ENCODE data around the gene BBC3.
A peak's percentile ranks its signal among the peaks of the same experiment; 100 is the strongest.

Gene BBC3

DNA sequence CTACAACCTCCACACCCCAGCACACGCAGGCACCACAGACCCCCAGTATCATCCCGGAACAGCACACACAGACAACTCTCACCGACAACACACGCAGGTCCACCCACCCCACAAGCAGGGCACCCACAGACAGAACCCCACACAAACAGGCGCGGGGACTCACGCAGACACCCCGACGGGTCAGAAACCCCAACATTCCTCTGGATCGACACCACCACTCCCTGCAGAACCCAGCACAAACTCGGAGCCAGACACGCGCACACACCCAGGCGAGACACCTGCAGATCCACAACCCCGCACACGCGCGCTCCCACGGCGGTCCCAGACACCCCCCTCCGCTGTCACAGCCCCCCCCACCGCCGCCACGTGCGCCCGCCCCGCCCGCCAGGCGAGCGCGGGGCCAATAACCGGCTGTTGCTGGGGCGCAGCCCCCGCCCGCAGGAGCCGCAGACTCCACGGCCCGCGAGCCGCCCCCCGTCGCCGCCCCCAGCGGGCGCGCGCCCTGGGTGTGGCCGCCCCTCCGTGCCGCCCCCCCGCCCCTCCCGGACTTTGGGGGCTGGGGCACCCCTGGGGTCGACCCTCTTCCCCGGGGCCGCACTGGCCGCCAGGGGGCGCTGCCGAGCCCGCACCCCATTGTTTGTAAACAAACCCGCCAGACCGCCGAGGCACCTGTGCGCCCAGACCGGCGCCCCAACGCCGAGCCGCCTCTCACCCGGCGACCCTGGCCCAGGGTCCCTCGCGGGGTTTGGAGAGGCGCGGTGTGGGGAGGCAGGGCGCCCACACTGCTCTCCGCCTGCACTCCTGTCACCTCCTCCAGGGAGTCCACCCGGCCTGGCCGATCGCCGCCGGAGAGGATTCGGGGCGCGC, 712 bp downstream of the BBC3 start:
- peak; percentile 75 for DNase-seq (ENCODE audit: low spot score)

GRCh38 chr19:47229676-47230053, 1.3 kb downstream of the BBC3 start:
- DNase-seq (ENCODE audit: low spot score): no peak

DNA sequence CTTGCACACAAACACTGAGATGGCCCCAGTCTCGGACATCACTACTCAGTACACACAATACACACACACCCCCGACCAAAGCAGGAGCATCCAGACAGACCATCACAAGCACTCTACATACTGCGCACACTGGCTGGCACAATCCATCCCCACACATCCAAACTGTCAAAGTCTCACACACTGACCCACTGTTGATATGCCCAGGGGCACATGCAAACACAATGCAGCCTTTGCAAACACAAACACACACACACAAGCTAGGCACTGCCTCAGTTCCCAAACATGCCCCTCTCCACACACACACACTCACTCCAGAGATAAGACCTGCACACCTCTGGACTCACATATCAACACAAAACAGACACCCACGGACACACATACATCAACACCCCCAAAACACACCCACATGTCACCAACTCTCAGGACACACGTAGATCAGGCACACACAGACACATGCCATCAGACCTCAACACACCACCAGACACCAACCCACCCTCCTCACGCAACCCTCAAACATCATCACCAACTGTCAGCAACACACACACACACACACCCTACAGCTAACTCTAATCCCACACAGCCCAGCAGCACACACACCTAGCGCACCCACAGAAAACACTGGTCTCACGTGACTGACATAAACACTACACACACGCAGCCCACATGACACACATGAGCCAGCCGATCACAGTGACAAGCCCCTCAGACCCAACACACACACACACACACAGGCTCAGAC, 1.9 kb downstream of the BBC3 start:
- DNase-seq (ENCODE audit: low spot score): no peak

GRCh38 chr19:47228168-47228936, 2.6 kb downstream of the BBC3 start:
- DNase-seq (ENCODE audit: low spot score): no peak

DNA sequence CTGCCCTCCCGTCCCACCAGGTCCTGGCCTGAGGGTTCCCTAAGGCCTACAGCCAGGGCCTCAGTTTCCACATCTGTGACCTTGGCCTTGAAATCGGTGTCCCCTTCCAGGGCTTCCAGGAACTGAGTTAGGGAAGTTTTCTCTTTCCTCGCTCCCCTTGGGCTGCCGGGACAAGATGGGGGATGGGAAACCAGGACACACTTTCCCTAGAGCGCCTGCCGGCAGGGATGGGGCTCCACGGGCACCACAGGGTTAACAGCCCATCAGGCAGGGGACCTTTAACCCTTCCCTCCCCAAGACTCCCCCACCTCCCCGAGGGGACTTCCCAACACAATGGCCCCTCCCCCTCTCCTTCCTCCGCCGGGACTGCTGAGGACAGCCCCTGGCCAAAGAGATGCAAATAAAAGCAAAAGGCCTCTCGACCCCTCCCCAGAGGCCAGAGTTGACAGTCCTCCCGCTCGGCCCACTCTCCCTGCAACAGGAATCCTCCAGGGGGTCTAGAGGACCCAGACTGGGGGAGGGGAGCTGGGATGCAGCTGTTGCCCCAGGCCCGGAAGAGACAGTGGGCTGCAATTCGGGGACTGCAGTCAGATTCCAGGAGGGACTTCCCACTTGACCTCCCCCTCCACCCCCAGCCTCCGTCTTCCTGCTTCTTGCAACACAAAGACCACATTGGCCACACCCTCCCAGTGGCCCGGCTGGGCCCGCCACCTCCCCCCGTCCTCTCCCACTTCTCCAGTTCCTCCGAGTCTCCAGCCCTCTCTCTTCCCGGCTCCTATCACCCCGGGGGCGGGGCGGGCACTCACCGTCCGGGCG, 3.4 kb downstream of the BBC3 start:
- DNase-seq (ENCODE audit: low spot score): peak; percentile 79

- no peak for DNase-seq (ENCODE audit: low spot score)
Measured at GRCh38 chr19:47226426-47227351, 4.3 kb downstream of the BBC3 start.

- DNase-seq (ENCODE audit: low spot score): peak; percentile 97
Measured at GRCh38 chr19:47225746-47226425, 5.1 kb downstream of the BBC3 start.

- DNase-seq (ENCODE audit: low spot score): no peak
Measured at GRCh38 chr19:47221890-47222289, 9.1 kb downstream of the BBC3 start.

DNA sequence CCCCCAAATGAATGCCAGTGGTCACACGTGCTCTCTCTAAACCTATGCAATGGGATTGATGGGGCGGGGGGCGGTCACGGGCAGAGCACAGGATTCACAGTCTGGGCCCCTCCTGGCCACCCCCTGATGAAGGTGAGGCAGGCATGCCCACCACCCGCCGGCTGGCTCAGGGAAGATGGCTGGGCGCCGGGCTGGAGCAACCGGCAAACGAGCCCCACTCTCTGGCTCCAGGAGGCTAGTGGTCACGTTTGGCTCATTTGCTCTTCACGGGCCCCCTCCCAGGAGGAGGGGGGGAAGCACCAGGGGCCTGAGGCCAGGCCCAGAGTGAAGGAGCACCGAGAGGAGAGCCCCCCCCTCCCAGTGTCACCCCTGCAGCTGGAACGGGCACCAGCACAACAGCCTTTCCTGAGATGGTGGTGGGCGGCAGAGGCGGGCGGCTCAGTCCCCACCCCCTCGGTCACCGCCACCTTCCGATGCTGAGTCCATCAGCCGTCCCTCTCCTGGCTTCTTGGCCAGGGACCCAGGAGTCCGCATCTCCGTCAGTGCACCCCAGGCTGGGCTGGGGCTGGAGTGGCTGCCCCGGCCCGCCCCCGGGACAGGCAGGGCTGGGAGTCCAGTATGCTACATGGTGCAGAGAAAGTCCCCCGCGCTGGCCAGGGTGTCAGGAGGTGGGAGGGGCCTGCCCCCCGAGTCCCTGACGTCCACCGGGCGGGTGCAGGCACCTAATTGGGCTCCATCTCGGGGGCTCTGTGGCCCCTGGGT, 9.7 kb downstream of the BBC3 start:
- no peak for DNase-seq (ENCODE audit: low spot score)

- DNase-seq (ENCODE audit: low spot score): no peak
Measured at GRCh38 chr19:47215581-47215980, 15.4 kb downstream of the BBC3 start.

GRCh38 chr19:47210689-47211316, 20.2 kb downstream of the BBC3 start:
- peak; percentile 76 for DNase-seq (ENCODE audit: low spot score)

DNA sequence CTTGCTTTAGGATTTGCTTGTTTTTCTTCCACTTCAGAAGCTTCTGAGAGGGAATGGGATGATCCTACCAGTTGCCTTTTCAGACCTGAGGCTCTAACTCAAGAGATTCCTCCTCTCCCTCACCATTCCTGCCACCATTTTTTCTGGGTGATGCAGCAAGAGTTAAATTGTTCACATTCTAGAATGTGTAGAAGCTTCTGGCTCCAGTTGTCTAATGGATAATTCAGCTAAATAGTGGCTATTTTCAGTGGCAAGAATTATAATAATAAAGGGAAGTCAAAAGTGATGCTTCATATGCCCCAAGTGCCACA, 20.9 kb downstream of the BBC3 start:
- no peak for DNase-seq (ENCODE audit: low spot score)

GRCh38 chr19:47209319-47210179, 21.4 kb downstream of the BBC3 start:
- no peak for DNase-seq (ENCODE audit: low spot score)

DNA sequence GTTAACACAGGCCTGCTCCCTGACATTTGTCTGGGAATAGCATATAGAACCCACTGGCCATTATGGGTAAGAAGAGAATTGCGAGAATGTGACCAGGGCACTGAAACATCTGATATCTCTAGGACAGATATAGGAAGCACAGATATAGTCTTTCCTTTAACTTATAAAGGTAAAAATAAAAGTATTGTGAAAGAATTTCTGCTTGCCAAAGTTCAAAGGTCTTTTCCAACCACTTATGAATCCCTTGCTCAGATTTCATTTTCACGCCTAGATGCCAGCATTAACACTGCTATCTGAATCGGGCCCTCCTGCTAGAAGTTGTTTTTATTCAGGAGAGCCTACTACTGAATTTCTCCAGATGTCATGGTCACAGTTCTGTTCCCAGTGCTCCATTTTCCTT, 27.7 kb downstream of the BBC3 start:
- no peak for DNase-seq (ENCODE audit: low spot score)

GRCh38 chr19:47200530-47200929, 30.5 kb downstream of the BBC3 start:
- no peak for DNase-seq (ENCODE audit: low spot score)

DNA sequence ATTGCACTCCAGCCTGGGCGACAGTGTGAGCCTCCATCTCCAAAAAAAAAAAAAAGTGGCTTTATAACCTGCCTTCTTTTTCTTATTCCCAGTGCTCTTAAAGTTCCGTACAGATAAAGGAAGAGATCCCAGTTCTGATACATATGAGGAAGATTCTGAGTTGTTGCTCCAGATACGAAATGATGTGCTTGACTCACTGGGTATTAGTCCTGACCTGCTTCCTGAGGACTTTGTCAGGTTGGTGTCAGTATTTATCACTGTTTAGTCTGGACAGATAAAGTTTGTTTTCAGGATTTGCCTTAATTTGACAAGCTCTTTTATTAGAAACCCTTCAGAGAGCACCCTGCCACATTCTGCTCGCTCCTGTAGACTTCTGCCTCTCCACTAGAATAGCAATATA, 33.9 kb downstream of the BBC3 start:
- no peak for DNase-seq (ENCODE audit: low spot score)

GRCh38 chr19:47195434-47195833, 35.6 kb downstream of the BBC3 start:
- DNase-seq (ENCODE audit: low spot score): no peak

- no peak for DNase-seq (ENCODE audit: low spot score)
Measured at GRCh38 chr19:47190167-47190727, 40.8 kb downstream of the BBC3 start.

Measured in iPS-NIHi11 (cell line).